ENCODE data around the gene HS6ST3.
"Not testable (repeated sequence)": the region's sequence is repeated elsewhere in the genome, so short reads cannot be mapped to it uniquely, and the experiment has no call there.

The HS6ST3 gene
- 0 to 0.18 (median 0) reads per million in 4 experiments for total RNA-seq

- no peak for DNase-seq
These were observed at the start of gene HS6ST3 for GRCh38 chr13:96089749-96090239. Gene HS6ST3 (plus strand): TSS chr13:96090107.

- DNase-seq = no peak
These were observed 48.4 kb upstream of the HS6ST3 start for GRCh38 chr13:96041326-96042110.

GRCh38 chr13:96044238-96044637 lies 45.7 kb upstream of the HS6ST3 start:
- no peak for DNase-seq

GRCh38 chr13:96046449-96047126 lies 43.3 kb upstream of the HS6ST3 start:
- not testable (repeated sequence) for DNase-seq

- DNase-seq = not testable (repeated sequence)
These were observed 39.0 kb upstream of the HS6ST3 start for GRCh38 chr13:96050955-96051354.

GRCh38 chr13:96051491-96051890 lies 38.4 kb upstream of the HS6ST3 start:
- not testable (repeated sequence) for DNase-seq

GRCh38 chr13:96051946-96052345 lies 38.0 kb upstream of the HS6ST3 start:
- not testable (repeated sequence) for DNase-seq

GRCh38 chr13:96052656-96053002 lies 37.3 kb upstream of the HS6ST3 start:
- DNase-seq = no peak

GRCh38 chr13:96053003-96053703 lies 36.8 kb upstream of the HS6ST3 start, which contains the start of gene UGGT2:
Gene UGGT2 (minus strand): TSS chr13:96053401. CDS start chr13:96053312, 89 bp downstream.
- no peak for DNase-seq

- DNase-seq = no peak
These were observed 24.1 kb upstream of the HS6ST3 start for GRCh38 chr13:96065849-96066248.

GRCh38 chr13:96068729-96069128 lies 21.2 kb upstream of the HS6ST3 start:
- no peak for DNase-seq

GRCh38 chr13:96071504-96071903 lies 18.4 kb upstream of the HS6ST3 start:
- no peak for DNase-seq

- DNase-seq = no peak
These were observed 17.5 kb upstream of the HS6ST3 start for GRCh38 chr13:96072392-96072791.

GRCh38 chr13:96075953-96076543 lies 13.9 kb upstream of the HS6ST3 start:
- DNase-seq = no peak

- no peak for DNase-seq
These were observed 9.2 kb upstream of the HS6ST3 start for GRCh38 chr13:96080676-96081075.

GRCh38 chr13:96081888-96082287 lies 8.0 kb upstream of the HS6ST3 start:
- DNase-seq = no peak

GRCh38 chr13:96082640-96083039 lies 7.3 kb upstream of the HS6ST3 start:
- no peak for DNase-seq

GRCh38 chr13:96086736-96087135 lies 3.2 kb upstream of the HS6ST3 start:
- no peak for DNase-seq

GRCh38 chr13:96089139-96089538 lies 768 bp upstream of the HS6ST3 start:
- DNase-seq = no peak

- no peak for DNase-seq
These were observed 564 bp downstream of the HS6ST3 start for GRCh38 chr13:96090240-96091101.

GRCh38 chr13:96091164-96092117 lies 1.5 kb downstream of the HS6ST3 start:
- DNase-seq = no peak

Measured in effector CD8-positive, alpha-beta T cell (primary cell).